ENCODE results near the gene SLC43A3.
A peak's percentile ranks its signal among the peaks of the same experiment; 100 is the strongest.

Gene SLC43A3

DNA sequence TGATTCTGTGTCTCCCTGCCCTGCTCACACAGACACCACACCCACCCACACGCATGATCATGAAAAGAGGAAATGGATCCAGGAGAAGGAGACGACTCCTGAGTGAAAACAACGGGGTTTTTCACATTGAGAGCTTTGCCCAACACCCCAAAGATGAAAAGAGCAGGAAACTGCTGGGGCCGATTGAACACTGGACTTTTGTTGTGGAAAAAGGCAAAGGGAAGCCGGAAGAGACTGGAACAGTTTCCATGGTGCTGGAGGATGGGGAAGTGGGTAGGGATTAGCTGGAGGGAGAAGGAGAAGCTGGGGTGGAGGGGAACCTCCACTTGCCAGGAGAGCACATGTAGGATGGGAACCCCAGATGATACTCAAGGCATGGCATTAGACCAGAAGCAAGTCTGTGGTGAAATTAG lies 5.2 kb upstream of the SLC43A3 start:
- DNase-seq (ENCODE audit: extremely low spot score, insufficient read length, low read depth) = no peak
- FAIRE-seq = no peak

- FAIRE-seq = no peak
- DNase-seq (ENCODE audit: extremely low spot score, insufficient read length, low read depth) = no peak
Observed at GRCh38 chr11:57430952-57431351, 4.0 kb upstream of the SLC43A3 start.

DNA sequence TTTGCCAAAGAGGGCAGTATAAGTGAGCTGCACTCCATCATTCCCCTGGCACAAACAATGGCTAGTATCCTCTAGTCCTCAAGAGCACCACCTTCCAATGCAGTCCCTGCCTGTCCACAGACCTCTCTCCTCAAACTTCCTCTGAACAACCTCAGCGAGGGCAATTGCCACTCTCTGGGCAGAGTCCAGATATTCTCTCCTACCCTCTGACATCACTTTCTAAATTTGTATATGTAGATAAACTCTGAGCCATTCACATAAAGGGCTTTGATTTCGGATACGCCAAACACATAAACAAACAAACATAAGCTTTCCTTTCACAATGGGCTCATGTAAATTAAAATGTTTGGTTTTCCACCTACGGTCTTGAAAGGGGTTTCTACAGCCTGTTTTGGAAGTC lies 3.0 kb upstream of the SLC43A3 start:
- no peak for FAIRE-seq
- no peak for DNase-seq (ENCODE audit: extremely low spot score, insufficient read length, low read depth)

DNA sequence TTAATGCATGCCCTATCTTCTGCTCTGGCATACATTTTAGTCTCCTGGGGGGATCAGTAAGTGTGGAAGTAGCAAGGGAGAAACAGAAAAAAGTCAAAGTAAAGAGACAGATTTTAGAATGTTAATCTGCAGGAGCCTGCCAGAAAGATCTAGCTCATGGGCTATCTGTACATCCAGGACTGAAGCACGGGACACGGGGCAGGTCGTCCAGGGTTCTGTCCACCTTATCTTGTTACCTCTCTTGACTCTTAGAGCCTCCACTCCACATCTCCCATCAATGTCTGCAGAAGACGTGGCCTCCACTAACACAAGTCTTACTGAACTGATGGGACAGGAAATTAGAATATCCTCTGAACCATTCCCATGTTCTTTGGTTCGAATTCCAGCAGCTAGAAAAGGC lies 1.7 kb upstream of the SLC43A3 start:
- FAIRE-seq (no peak), DNase-seq (ENCODE audit: extremely low spot score, insufficient read length, low read depth) (no peak)

- FAIRE-seq (no peak), DNase-seq (ENCODE audit: extremely low spot score, insufficient read length, low read depth) (no peak)
Observed at GRCh38 chr11:57427727-57428082, 784 bp upstream of the SLC43A3 start.

- FAIRE-seq = peak; percentile 72
- no peak for DNase-seq (ENCODE audit: extremely low spot score, insufficient read length, low read depth)
Observed at GRCh38 chr11:57426439-57426928, 437 bp downstream of the SLC43A3 start.

DNA sequence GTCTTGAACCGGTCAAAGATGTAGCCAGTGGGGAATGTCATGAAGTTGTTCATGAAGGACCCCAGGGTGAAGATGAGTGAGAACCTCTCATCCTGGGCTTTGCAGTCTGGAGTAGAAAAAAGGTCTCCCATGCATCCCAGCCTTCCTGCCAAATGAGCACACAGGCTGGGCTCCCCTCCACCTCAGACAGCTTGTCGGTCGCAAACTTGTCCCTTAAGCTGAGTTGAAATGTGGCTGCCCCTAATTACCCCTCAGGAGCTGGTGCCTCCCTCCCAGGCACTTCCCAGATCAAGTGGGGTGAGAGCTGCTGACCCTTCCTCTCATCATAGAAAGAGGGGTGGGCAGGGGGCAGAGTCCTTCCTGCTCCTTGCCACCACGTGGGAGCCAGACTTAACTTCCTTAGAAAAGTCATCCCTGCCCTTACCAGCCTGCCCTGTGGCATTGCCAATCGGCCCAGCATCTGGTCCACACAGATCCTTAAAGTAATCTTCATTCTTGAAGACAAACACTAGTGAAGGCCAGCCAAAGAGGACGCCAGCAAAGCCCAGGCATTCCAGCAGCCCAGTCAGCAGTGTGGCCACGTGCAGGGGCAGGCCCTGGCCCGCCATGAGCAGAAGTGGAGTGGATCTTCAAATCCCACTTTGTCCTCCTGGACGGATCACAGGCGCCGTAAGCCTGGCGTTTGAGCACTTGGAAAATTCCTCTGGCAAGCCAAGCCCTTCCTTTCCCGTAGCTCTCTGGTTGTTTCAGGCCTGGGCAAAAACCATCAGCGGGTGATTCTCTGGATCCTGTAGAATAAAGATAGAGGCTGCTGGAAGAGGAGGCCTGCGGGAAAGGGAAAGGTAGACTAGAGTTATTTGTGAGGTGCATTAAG lies 1.1 kb downstream of the SLC43A3 start:
- no peak for DNase-seq (ENCODE audit: extremely low spot score, insufficient read length, low read depth)
- no peak for FAIRE-seq

- FAIRE-seq (peak; percentile 98), DNase-seq (ENCODE audit: extremely low spot score, insufficient read length, low read depth) (peak; percentile 64)
Observed at GRCh38 chr11:57424792-57425564, 1.9 kb downstream of the SLC43A3 start.

- DNase-seq (ENCODE audit: extremely low spot score, insufficient read length, low read depth) (no peak), FAIRE-seq (no peak)
Observed at GRCh38 chr11:57424137-57424791, 2.7 kb downstream of the SLC43A3 start.

DNA sequence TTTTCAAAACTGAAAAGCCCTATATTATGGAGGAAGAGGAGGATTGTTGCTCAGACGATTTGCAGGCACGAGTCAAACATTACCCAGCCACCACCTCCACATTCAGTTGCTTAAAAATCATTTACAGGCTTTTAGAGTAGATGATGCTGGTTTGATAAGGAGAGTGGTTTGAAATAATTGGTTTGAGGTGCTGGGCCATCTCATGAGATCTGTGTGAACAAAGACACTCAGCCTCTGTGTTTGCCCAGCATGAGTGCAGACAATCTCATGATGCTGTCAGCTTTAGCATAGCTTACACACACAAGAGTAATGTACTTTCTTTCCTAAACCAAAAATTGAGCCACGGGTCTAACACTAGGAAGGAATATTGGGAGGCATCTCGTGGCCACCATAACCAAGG lies 4.3 kb downstream of the SLC43A3 start:
- DNase-seq (ENCODE audit: extremely low spot score, insufficient read length, low read depth) (no peak), FAIRE-seq (no peak)

- no peak for FAIRE-seq
- no peak for DNase-seq (ENCODE audit: extremely low spot score, insufficient read length, low read depth)
Observed at GRCh38 chr11:57421805-57422204, 5.1 kb downstream of the SLC43A3 start.

GRCh38 chr11:57421066-57421465 lies 5.9 kb downstream of the SLC43A3 start:
- DNase-seq (ENCODE audit: extremely low spot score, insufficient read length, low read depth) = no peak
- FAIRE-seq = no peak

DNA sequence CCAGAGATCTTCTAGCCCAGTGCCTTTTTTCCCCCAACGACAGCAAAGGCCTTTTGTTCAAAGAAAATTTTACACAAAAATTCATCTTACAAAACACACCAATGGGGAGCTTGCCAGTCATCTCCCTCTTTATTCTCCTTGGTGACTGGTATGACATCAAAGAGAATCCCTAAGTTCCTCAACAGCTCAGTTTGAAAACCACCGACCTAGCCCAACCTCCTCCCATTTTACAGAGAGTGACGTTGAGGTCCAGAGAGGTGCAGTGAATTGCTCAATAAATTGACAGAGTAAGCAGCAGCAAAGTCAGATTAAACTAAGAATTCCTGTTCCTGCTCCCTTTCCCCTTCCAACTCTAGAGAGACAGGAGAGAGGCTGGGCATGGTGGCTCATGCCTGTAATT lies 7.8 kb downstream of the SLC43A3 start:
- no peak for FAIRE-seq
- DNase-seq (ENCODE audit: extremely low spot score, insufficient read length, low read depth) = no peak

DNA sequence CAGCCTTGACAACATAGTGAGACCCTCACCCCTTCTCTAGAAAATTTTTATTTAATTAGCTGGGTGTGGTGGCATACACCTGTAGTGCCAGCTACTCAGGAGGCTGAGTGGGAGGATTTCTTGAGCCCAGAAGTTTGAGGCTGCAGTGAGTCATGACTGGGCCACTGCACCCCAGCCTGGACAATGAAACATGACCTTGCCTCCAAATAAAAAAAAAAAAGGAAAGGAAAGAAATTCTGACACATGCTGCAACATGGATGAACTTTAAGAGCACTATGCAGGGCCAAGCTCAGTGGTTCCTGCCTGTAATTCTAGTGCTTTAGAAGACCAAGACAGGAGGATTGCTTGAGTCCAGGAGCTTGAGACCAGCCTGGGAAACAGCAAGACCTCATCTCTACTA lies 8.8 kb downstream of the SLC43A3 start:
- no peak for FAIRE-seq
- no peak for DNase-seq (ENCODE audit: extremely low spot score, insufficient read length, low read depth)

DNA sequence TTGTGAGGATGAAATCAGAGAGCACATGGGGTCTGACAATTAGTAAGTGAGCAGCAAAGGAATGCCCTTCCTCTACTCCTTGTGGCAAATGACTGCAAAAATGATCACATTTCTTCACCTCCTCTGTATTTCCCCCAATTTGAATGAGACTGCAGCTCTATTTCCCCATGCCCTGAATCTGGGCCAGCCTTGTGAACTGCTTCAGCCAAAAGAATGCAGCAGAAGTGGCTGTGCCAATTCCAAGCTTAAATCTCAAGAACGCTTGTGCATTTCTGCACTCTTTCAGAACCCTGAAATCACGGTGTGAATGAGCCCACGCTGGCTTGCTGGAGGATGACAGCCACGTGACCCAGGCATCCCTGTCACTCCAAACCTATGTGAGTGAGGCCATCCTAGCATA lies 9.9 kb downstream of the SLC43A3 start:
- DNase-seq (ENCODE audit: extremely low spot score, insufficient read length, low read depth) = no peak
- no peak for FAIRE-seq

GRCh38 chr11:57416436-57416835 lies 10.5 kb downstream of the SLC43A3 start:
- FAIRE-seq (no peak), DNase-seq (ENCODE audit: extremely low spot score, insufficient read length, low read depth) (no peak)

- DNase-seq (ENCODE audit: extremely low spot score, insufficient read length, low read depth) (no peak), FAIRE-seq (no peak)
Observed at GRCh38 chr11:57414612-57415212, 12.2 kb downstream of the SLC43A3 start.

GRCh38 chr11:57413681-57414080 lies 13.2 kb downstream of the SLC43A3 start:
- FAIRE-seq (no peak), DNase-seq (ENCODE audit: extremely low spot score, insufficient read length, low read depth) (no peak)

DNA sequence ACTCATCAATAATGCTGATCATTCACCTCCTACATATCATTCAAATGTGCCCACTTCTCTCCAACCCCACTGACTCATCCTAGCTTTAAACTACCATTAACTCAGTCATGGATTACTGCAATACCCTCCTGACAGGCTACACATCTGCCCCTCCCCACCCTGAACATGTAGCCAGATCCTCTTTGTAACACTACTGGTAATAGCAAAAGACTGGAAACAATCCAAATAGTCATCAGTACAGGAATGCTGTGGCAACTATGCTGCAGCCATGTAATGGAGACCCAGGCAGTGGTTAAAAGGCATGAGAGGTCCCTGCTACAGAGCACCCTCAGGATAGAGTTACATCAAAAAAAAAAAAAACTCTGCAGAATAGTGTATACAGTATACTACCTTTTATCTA lies 16.6 kb downstream of the SLC43A3 start:
- DNase-seq (ENCODE audit: extremely low spot score, insufficient read length, low read depth) (no peak), FAIRE-seq (no peak)

GRCh38 chr11:57409321-57410100 lies 17.4 kb downstream of the SLC43A3 start:
- FAIRE-seq = no peak
- no peak for DNase-seq (ENCODE audit: extremely low spot score, insufficient read length, low read depth)

All from GM18507 (cell line).